SK-N-SH treated with all-trans-retinoic acid at 6 μM for 48 hours (cell line): ENCODE measurements around the gene CLDN5.

Source experiments
- ATAC-seq: fragments of 200-7000 bp; cut with Tn5 transposase; 3 replicates; pipeline ENCODE4 v1.9.1; 2020; ENCODE audit warnings: mild to moderate bottlenecking, moderate library complexity
- ARNTL ChIP-seq: fragments of 450-650 bp; formaldehyde crosslinking; IDR thresholded peaks from 2 replicates; pipeline ENCODE4 v1.5.0; 2020; ENCODE audit warnings: low read depth, mild to moderate bottlenecking, moderate library complexity, borderline replicate concordance
- BACH2 ChIP-seq: fragments of 250-450 bp; sonication (Bioruptor Pico); IDR thresholded peaks from 2 replicates; pipeline ENCODE4 v1.9.0; 2021; ENCODE audit warnings: mild to moderate bottlenecking, borderline replicate concordance
- CSDC2 ChIP-seq: fragments of 250-450 bp; sonication (Bioruptor Pico); IDR thresholded peaks from 2 replicates; pipeline ENCODE4 v1.5.0; 2020; ENCODE audit warnings: mild to moderate bottlenecking, moderate library complexity
- ESRRG ChIP-seq: fragments of 250-450 bp; sonication (Bioruptor Pico); IDR thresholded peaks from 2 replicates; pipeline ENCODE4 v1.6.1; 2021; ENCODE audit warnings: mild to moderate bottlenecking
- GLIS3 ChIP-seq: fragments of 250-450 bp; sonication (Bioruptor Pico); IDR thresholded peaks from 2 replicates; pipeline ENCODE4 v1.5.0; 2020; ENCODE audit warnings: mild to moderate bottlenecking, moderate library complexity
- ISL1 ChIP-seq: fragments of 250-450 bp; sonication (Bioruptor Pico); IDR thresholded peaks from 2 replicates; pipeline ENCODE4 v2.1.2; 2022; ENCODE audit warnings: mild to moderate bottlenecking, moderate library complexity
- OSR1 ChIP-seq: fragments of 250-450 bp; sonication (Bioruptor Pico); IDR thresholded peaks from 2 replicates; pipeline ENCODE4 v1.8.0; 2022; ENCODE audit warnings: moderate library complexity, mild to moderate bottlenecking, inconsistent platforms
- POU6F1 ChIP-seq: fragments of 250-450 bp; sonication (Bioruptor Pico); IDR thresholded peaks from 2 replicates; pipeline ENCODE4 v1.8.0; 2021; ENCODE audit warnings: low read depth, mild to moderate bottlenecking, moderate library complexity, borderline replicate concordance
- PPARA ChIP-seq: fragments of 250-450 bp; sonication (Bioruptor Pico); IDR thresholded peaks from 2 replicates; pipeline ENCODE4 v1.5.0; 2020; ENCODE audit warnings: mild to moderate bottlenecking, borderline replicate concordance
- RARB ChIP-seq: fragments of 250-450 bp; sonication (Bioruptor Pico); IDR thresholded peaks from 2 replicates; pipeline ENCODE4 v1.8.0; 2021; ENCODE audit warnings: mild to moderate bottlenecking, moderate library complexity
- SNAI2 ChIP-seq: fragments of 250-450 bp; sonication (Bioruptor Pico); IDR thresholded peaks from 2 replicates; pipeline ENCODE4 v1.5.0; 2020; ENCODE audit warnings: mild to moderate bottlenecking, moderate library complexity
- TCF4 ChIP-seq: fragments of 250-450 bp; sonication (Bioruptor Pico); IDR thresholded peaks from 2 replicates; pipeline ENCODE4 v1.8.0; 2021; ENCODE audit warnings: mild to moderate bottlenecking, moderate library complexity, borderline replicate concordance
- TOX ChIP-seq: fragments of 250-450 bp; sonication (Bioruptor Pico); IDR thresholded peaks from 2 replicates; pipeline ENCODE4 v1.8.0; 2021; ENCODE audit warnings: mild to moderate bottlenecking, moderate library complexity, borderline replicate concordance
- TSHZ2 ChIP-seq: fragments of 250-450 bp; sonication (Bioruptor Pico); IDR thresholded peaks from 2 replicates; pipeline ENCODE4 v1.5.0; 2020; ENCODE audit warnings: mild to moderate bottlenecking, moderate library complexity
- ZFP3 ChIP-seq: fragments of 250-450 bp; sonication (Bioruptor Pico); IDR thresholded peaks from 2 replicates; pipeline ENCODE4 v1.5.0; 2020; ENCODE audit warnings: mild to moderate bottlenecking, moderate library complexity
- ZFP30 ChIP-seq: fragments of 450-650 bp; formaldehyde crosslinking; IDR thresholded peaks from 2 replicates; pipeline ENCODE4 v1.5.0; 2022; ENCODE audit warnings: mild to moderate bottlenecking, moderate library complexity
- ZNF565 ChIP-seq: fragments of 450-650 bp; formaldehyde crosslinking; conservative IDR thresholded peaks from 2 replicates; pipeline ENCODE4 v1.5.0; 2020; ENCODE audit warnings: low read depth, mild to moderate bottlenecking, moderate library complexity
- ZNF70 ChIP-seq: fragments of 450-650 bp; formaldehyde crosslinking; IDR thresholded peaks from 2 replicates; pipeline ENCODE4 v1.5.0; 2020; ENCODE audit warnings: mild to moderate bottlenecking, moderate library complexity
- ZNF8 ChIP-seq: fragments of 450-650 bp; formaldehyde crosslinking; IDR thresholded peaks from 2 replicates; pipeline ENCODE4 v1.5.0; 2020; ENCODE audit warnings: mild to moderate bottlenecking, moderate library complexity
- TF ChIP-seq, protein P1 (sequence below): fragments of 250-450 bp; sonication (Bioruptor Pico); IDR thresholded peaks from 2 replicates; pipeline ENCODE4 v1.8.0; 2020; ENCODE audit warnings: mild to moderate bottlenecking, moderate library complexity, borderline replicate concordance
- TF ChIP-seq, protein P2 (sequence below): fragments of 250-450 bp; sonication (Bioruptor Pico); IDR thresholded peaks from 2 replicates; pipeline ENCODE4 v1.5.1; 2021; ENCODE audit warnings: mild to moderate bottlenecking, moderate library complexity

CLDN5 gene

DNA sequence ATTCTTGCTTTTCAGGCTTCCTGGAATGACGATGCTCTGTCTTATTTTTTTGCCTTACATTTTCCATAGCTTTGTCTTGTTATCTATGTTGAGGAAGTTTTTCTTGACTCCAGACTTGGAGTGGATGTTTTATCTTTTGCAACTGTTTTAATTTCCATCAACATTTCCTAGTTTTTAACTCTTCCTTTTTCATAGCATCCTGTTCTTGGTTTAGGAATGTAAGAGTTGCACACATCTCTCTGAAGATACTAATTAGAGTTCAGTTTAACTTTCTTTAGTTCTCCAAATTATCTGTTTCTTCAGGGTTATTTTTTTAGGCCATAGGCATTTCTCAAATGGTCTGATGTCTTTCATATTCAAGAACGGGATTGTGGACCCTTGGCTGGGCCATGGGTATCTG lies 10.4 kb downstream of the CLDN5 start:
- no peak for ATAC-seq
- TF ChIP-seq ESRRG, result no peak
- TF ChIP-seq ARNTL (CRISPR knock-in tag), result no peak
- TF ChIP-seq ZNF565 (CRISPR knock-in tag), result no peak
- TF ChIP-seq RARB, result no peak
- no peak for TF ChIP-seq CSDC2
- no peak for TF ChIP-seq TOX (CRISPR knock-in tag)
- TF ChIP-seq TCF4 (CRISPR knock-in tag), result no peak
- TF ChIP-seq, protein P1, sequence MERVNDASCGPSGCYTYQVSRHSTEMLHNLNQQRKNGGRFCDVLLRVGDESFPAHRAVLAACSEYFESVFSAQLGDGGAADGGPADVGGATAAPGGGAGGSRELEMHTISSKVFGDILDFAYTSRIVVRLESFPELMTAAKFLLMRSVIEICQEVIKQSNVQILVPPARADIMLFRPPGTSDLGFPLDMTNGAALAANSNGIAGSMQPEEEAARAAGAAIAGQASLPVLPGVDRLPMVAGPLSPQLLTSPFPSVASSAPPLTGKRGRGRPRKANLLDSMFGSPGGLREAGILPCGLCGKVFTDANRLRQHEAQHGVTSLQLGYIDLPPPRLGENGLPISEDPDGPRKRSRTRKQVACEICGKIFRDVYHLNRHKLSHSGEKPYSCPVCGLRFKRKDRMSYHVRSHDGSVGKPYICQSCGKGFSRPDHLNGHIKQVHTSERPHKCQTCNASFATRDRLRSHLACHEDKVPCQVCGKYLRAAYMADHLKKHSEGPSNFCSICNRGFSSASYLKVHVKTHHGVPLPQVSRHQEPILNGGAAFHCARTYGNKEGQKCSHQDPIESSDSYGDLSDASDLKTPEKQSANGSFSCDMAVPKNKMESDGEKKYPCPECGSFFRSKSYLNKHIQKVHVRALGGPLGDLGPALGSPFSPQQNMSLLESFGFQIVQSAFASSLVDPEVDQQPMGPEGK (CRISPR knock-in tag), result no peak
- TF ChIP-seq, protein P2, sequence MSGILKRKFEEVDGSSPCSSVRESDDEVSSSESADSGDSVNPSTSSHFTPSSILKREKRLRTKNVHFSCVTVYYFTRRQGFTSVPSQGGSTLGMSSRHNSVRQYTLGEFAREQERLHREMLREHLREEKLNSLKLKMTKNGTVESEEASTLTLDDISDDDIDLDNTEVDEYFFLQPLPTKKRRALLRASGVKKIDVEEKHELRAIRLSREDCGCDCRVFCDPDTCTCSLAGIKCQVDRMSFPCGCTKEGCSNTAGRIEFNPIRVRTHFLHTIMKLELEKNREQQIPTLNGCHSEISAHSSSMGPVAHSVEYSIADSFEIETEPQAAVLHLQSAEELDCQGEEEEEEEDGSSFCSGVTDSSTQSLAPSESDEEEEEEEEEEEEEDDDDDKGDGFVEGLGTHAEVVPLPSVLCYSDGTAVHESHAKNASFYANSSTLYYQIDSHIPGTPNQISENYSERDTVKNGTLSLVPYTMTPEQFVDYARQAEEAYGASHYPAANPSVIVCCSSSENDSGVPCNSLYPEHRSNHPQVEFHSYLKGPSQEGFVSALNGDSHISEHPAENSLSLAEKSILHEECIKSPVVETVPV (CRISPR knock-in tag), result no peak
- no peak for TF ChIP-seq POU6F1 (CRISPR knock-in tag)
- TF ChIP-seq ZFP30 (CRISPR knock-in tag), result no peak
- TF ChIP-seq ZFP3 (CRISPR knock-in tag), result no peak
- no peak for TF ChIP-seq OSR1
- TF ChIP-seq ISL1 (CRISPR knock-in tag), result no peak
- TF ChIP-seq BACH2 (CRISPR knock-in tag), result no peak
- no peak for TF ChIP-seq ZNF70
- TF ChIP-seq GLIS3 (CRISPR knock-in tag), result no peak

DNA sequence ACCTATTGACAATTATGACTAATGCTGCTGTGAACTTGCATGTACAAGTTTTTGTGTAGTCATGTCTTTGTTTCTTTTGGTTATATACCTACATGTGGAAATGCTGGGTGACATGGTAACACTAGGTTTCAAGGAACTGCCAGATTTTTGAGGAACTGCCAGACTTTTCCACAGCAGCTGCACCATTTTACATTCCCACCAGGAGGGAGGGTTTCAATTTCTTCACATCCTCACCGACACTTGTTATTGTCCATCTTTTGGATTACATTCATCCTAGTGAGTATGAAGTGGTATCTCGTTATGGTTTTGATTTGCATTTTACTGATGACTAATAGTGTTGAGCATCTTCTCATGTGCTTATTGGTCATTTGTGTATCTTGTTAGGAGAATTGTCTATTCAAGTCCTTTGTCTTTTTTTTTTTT lies 13.3 kb downstream of the CLDN5 start:
- no peak for TF ChIP-seq ESRRG
- no peak for TF ChIP-seq POU6F1 (CRISPR knock-in tag)
- TF ChIP-seq ZNF70, result no peak
- TF ChIP-seq TCF4 (CRISPR knock-in tag), result no peak
- TF ChIP-seq ZNF565 (CRISPR knock-in tag), result no peak
- TF ChIP-seq GLIS3 (CRISPR knock-in tag), result no peak
- TF ChIP-seq ZNF8 (CRISPR knock-in tag), result no peak
- no peak for TF ChIP-seq OSR1
- no peak for TF ChIP-seq SNAI2 (CRISPR knock-in tag)
- TF ChIP-seq, protein P2 (CRISPR knock-in tag), result no peak
- no peak for TF ChIP-seq TOX (CRISPR knock-in tag)
- TF ChIP-seq TSHZ2, result no peak
- no peak for TF ChIP-seq RARB
- TF ChIP-seq ZFP30 (CRISPR knock-in tag), result no peak
- TF ChIP-seq ZFP3 (CRISPR knock-in tag), result no peak
- no peak for TF ChIP-seq ISL1 (CRISPR knock-in tag)
- no peak for TF ChIP-seq BACH2 (CRISPR knock-in tag)
- TF ChIP-seq PPARA (CRISPR knock-in tag), result no peak
- ATAC-seq, result no peak
